Activated B cell treated with CpG ODN at 0.5 μM for 24 hours (primary cell): Measurements from ENCODE around the gene JARID2. TPM values are rescaled to one million over a fixed set of nuclear protein-coding genes. Genes with fewer than 3 reads are reported as not detected.

Experiments
- ATAC-seq: fragments of 200-7000 bp; cut with Tn5 transposase; one replicate; pipeline ENCODE4 v1.10.0; 2021; ENCODE audit warnings: low read depth, mild to moderate bottlenecking, moderate library complexity
- CTCF ChIA-PET: fragments of 350-600 bp; sonication (Branson Sonifier 250); formaldehyde crosslinking; loops from one replicate; lab custom pipeline; 2021; ENCODE audit warnings: antibody characterized with exemption; lab: Charles Lee
- POLR2A ChIA-PET: fragments of 350-600 bp; sonication (Branson Sonifier 250); formaldehyde crosslinking; loops from one replicate; lab custom pipeline; 2021; ENCODE audit warnings: antibody characterized with exemption; lab: Charles Lee
- DNase-seq: peaks from one replicate; pipeline ENCODE4 v3.0.0; 2022
- H3K27ac Mint-ChIP-seq: one replicate; pipeline ENCODE4 v1.8.0; 2020; ENCODE audit warnings: mixed read lengths
- H3K27me3 Mint-ChIP-seq: one replicate; pipeline ENCODE4 v1.8.0; 2021; ENCODE audit warnings: mixed read lengths
- H3K36me3 Mint-ChIP-seq: one replicate; pipeline ENCODE4 v1.8.0; 2021; ENCODE audit warnings: low read depth, mixed read lengths
- H3K4me1 Mint-ChIP-seq: one replicate; pipeline ENCODE4 v1.8.0; 2021; ENCODE audit warnings: mixed read lengths
- H3K4me3 Mint-ChIP-seq: one replicate; pipeline ENCODE4 v1.8.0; 2020; ENCODE audit warnings: mild to moderate bottlenecking, mixed read lengths
- H3K9me3 Mint-ChIP-seq: one replicate; pipeline ENCODE4 v1.8.0; 2020; ENCODE audit warnings: mixed read lengths
- CTCF ChIP-seq: fragments of 200-600 bp; IDR thresholded peaks from one replicate; pipeline ENCODE4 v1.8.0; 2022; ENCODE audit warnings: antibody characterized with exemption, mild to moderate bottlenecking
- intact Hi-C: fragments of 100-400 bp; cut with micrococcal nuclease; formaldehyde crosslinking; loops from one replicate; pipeline ENCODE4 v1.15.1; 2024
- total RNA-seq: library from RNA; stranded (reverse); gene quantifications from 2 replicates; pipeline ENCODE4 v1.2.3, GENCODE V29; 2022

JARID2 gene
- total RNA-seq, 1 donor from 2014 or later: 28.5 TPM

GRCh38 chr6:15250187-15251168 is 4.6 kb downstream of the JARID2 start:
- peaks cover 76% of the 10 kb centered on the region for H3K4me1 Mint-ChIP-seq
- no peak for DNase-seq
- ATAC-seq: no peak
- intact Hi-C loops: no loop called here
- H3K9me3 Mint-ChIP-seq: no peaks in the 10 kb centered on the region
- no peaks in the 10 kb centered on the region for H3K27me3 Mint-ChIP-seq
- CTCF ChIA-PET: no interaction called here
- peak overlapping the region; percentile 94 for H3K4me3 Mint-ChIP-seq
- peak overlapping the region; percentile 99 for H3K27ac Mint-ChIP-seq
- no peak for TF ChIP-seq CTCF
- peaks cover 23% of the 10 kb centered on the region for H3K36me3 Mint-ChIP-seq
- POLR2A ChIA-PET: interaction anchor here (0.6 to 4.0 kb wide), 3 partner anchors 34 to 974 kb away, joined by 5 to 21 read pairs (median 6); no protein-coding TSS in a partner anchor

DNA sequence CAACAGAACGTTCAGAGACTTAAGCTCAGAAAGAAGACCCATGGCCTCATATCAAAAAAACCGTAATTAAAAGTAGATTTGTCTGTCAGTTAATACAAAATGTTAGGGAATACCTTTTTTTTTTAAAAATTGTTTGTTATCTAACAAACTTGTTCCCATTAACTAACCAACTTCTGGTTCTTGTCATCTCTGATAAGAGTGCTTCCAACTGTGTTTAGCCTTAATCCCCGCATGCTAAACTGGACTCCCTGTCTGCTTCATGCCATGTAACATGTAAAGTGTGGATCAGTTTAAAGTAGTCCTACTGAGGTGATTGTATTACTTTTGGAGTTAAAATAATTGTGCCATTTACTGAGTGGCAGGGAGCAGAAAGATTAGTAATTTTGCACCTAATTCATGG is 6.3 kb downstream of the JARID2 start:
- Mint-ChIP-seq H3K9me3 (no peaks in the 10 kb centered on the region), H3K36me3 (peaks cover 11% of the 10 kb centered on the region), H3K4me3 (no peak overlapping the region), H3K27me3 (no peaks in the 10 kb centered on the region), H3K27ac (peak overlapping the region; percentile 84), H3K4me1 (peaks cover 85% of the 10 kb centered on the region)
- intact Hi-C loops: no loop called here
- ATAC-seq: no peak
- DNase-seq: no peak
- ChIA-PET CTCF (interaction anchor here (0.5 to 0.7 kb wide), 2 partner anchors 138 to 169 kb away, joined by 3 read pairs; no protein-coding TSS in a partner anchor), POLR2A (no interaction called here)
- TF ChIP-seq CTCF: no peak

GRCh38 chr6:15253203-15254022 is 7.5 kb downstream of the JARID2 start:
- intact Hi-C loops: loop anchor here (1.0 to 2.0 kb wide), 5 partner anchors 7 to 137 kb away; partner anchors contain the start of gene JARID2
- peak overlapping the region; percentile 28 for H3K4me3 Mint-ChIP-seq

More at GRCh38 chr6:15253203-15254022, 7.5 kb downstream of the JARID2 start:
- Mint-ChIP-seq H3K4me1 (peaks cover 96% of the 10 kb centered on the region), H3K9me3 (no peaks in the 10 kb centered on the region), H3K27ac (peak overlapping the region; percentile 84), H3K36me3 (peaks cover 10% of the 10 kb centered on the region), H3K27me3 (no peaks in the 10 kb centered on the region)
- DNase-seq (no peak), ATAC-seq (no peak)
- CTCF ChIA-PET: interaction anchor here (1.4 to 1.5 kb wide), 3 partner anchors 71 to 187 kb away, joined by 3 to 6 read pairs (median 4); no protein-coding TSS in a partner anchor
- no peak for TF ChIP-seq CTCF
- POLR2A ChIA-PET: interaction anchor here (0.6 to 3.0 kb wide), 5 partner anchors 8 to 35 kb away, joined by 3 to 24 read pairs (median 3); no protein-coding TSS in a partner anchor
